ENCODE measurements around the gene SIGLEC1. TPM values are rescaled to one million over a fixed set of nuclear protein-coding genes. Genes with fewer than 3 reads are reported as not detected.

Gene SIGLEC1
- total RNA-seq, 4 donors from 2014 or later = 5.2 to 33.9 (median 13.1) TPM

- H3K9me3 ChIP-seq = no peaks in the 10 kb centered on the region
- no peak for TF ChIP-seq POLR2A (IDR thresholded peaks at IDR 0.05)
- TF ChIP-seq CTCF (IDR thresholded peaks at IDR 0.05) = no peak
- peak in 1 of 2 donors; percentile 42 for TF ChIP-seq EP300 (IDR thresholded peaks at IDR 0.05)
- no peak overlapping the region for H3K27ac ChIP-seq
- 68 to 75% methylated on average over 4 of the region's 4 CpGs for whole genome bisulfite sequencing, 2 donors
- H3K27me3 ChIP-seq = no peaks in the 10 kb centered on the region
- peaks cover 0 to 17% (median 0%) of the 10 kb centered on the region in 4 donors for H3K4me1 ChIP-seq
- no peaks in the 10 kb centered on the region for H3K36me3 ChIP-seq
- no peak overlapping the region for H3K4me3 ChIP-seq
- no peak for DNase-seq (ENCODE audit: low spot score in 2 of 2)
These were observed 1.7 kb upstream of the SIGLEC1 start for GRCh38 chr20:3714092-3714491.

- no peaks in the 10 kb centered on the region for H3K9me3 ChIP-seq
- H3K27ac ChIP-seq = no peak overlapping the region
- peaks cover 0 to 17% (median 0%) of the 10 kb centered on the region in 4 donors for H3K4me1 ChIP-seq
- no peak for DNase-seq (ENCODE audit: low spot score in 2 of 2)
- H3K36me3 ChIP-seq = no peaks in the 10 kb centered on the region
- WGBS, 2 donors = 71 to 78% methylated on average over 4 of the region's 4 CpGs
- no peaks in the 10 kb centered on the region for H3K27me3 ChIP-seq
- peak overlapping the region in 1 of 4 donors; percentile 26 for H3K4me3 ChIP-seq
- no peak for TF ChIP-seq EP300 (IDR thresholded peaks at IDR 0.05)
- no peak for TF ChIP-seq POLR2A (IDR thresholded peaks at IDR 0.05)
- TF ChIP-seq CTCF (IDR thresholded peaks at IDR 0.05) = no peak
These were observed 887 bp downstream of the SIGLEC1 start for GRCh38 chr20:3711484-3711941.

- H3K27me3 ChIP-seq = no peaks in the 10 kb centered on the region
- no peaks in the 10 kb centered on the region for H3K36me3 ChIP-seq
- peaks cover 0 to 17% (median 0%) of the 10 kb centered on the region in 4 donors for H3K4me1 ChIP-seq
- no peak for TF ChIP-seq EP300 (IDR thresholded peaks at IDR 0.05)
- peak; percentile 92 to 98 (median 96) for TF ChIP-seq CTCF (IDR thresholded peaks at IDR 0.05)
- H3K4me3 ChIP-seq = peak overlapping the region in 1 of 4 donors; percentile 26
- peak; percentile 68 to 88 for DNase-seq (ENCODE audit: low spot score in 2 of 2)
- WGBS, 2 donors = 25 to 26% methylated on average over 16 to 17 of the region's 18 CpGs
- H3K27ac ChIP-seq = no peak overlapping the region
- no peaks in the 10 kb centered on the region for H3K9me3 ChIP-seq
These were observed 1.5 kb downstream of the SIGLEC1 start for GRCh38 chr20:3710703-3711483.

- 35 to 59% methylated on average over 2 to 6 of the region's 6 CpGs for WGBS, 2 donors
- Histone ChIP-seq H3K9me3 (no peaks in the 10 kb centered on the region), H3K4me3 (peak overlapping the region in 1 of 4 donors; percentile 8), H3K27me3 (no peaks in the 10 kb centered on the region), H3K27ac (no peak overlapping the region), H3K36me3 (no peaks in the 10 kb centered on the region), H3K4me1 (peaks cover 0 to 17% (median 0%) of the 10 kb centered on the region in 4 donors)
- TF ChIP-seq POLR2A (IDR thresholded peaks at IDR 0.05) (no peak), EP300 (IDR thresholded peaks at IDR 0.05) (peak in 1 of 2 donors; percentile 38)
- DNase-seq (ENCODE audit: low spot score in 2 of 2) = no peak
These were observed 2.4 kb downstream of the SIGLEC1 start for GRCh38 chr20:3710011-3710466.

GRCh38 chr20:3707508-3707899 is 4.9 kb downstream of the SIGLEC1 start:
- H3K9me3 ChIP-seq = no peaks in the 10 kb centered on the region
- no peak overlapping the region for H3K27ac ChIP-seq
- peaks cover 0 to 17% (median 0%) of the 10 kb centered on the region in 4 donors for H3K4me1 ChIP-seq
- H3K4me3 ChIP-seq = no peak overlapping the region
- no peaks in the 10 kb centered on the region for H3K27me3 ChIP-seq
- 87 to 91% methylated on average over 3 of the region's 3 CpGs for WGBS, 2 donors
- no peaks in the 10 kb centered on the region for H3K36me3 ChIP-seq
- TF ChIP-seq POLR2A (IDR thresholded peaks at IDR 0.05) (no peak), CTCF (IDR thresholded peaks at IDR 0.05) (no peak), EP300 (IDR thresholded peaks at IDR 0.05) (no peak)
- no peak for DNase-seq (ENCODE audit: low spot score in 2 of 2)
